ENCODE results near the gene ITCH. TPM values are rescaled to one million over a fixed set of nuclear protein-coding genes. Genes with fewer than 3 reads are reported as not detected.

Gene ITCH
- total RNA-seq (31.0 and 39.2 TPM in 2 replicates), polyA plus RNA-seq (14.3 and 17.6 TPM in 2 replicates)

GRCh38 chr20:34363062-34363464 is at the start of gene ITCH:
Gene ITCH, plus strand, starts transcription at chr20:34363273. Its CDS starts 30,539 bp downstream, at chr20:34393812.
- Histone ChIP-seq H3K4me1 (ENCODE audit: low read depth) (peaks cover 12% of the 10 kb centered on the region), H3K4me3 (peak within 1 kb of the TSS; percentile 91), H3K36me3 (no peaks in the 10 kb centered on the region), H3K27me3 (no peaks in the 10 kb centered on the region), H3K9me3 (ENCODE audit: low read depth) (no peaks in the 10 kb centered on the region), H3K27ac (peak within 1 kb of the TSS; percentile 96)
- TF ChIP-seq, protein P1, sequence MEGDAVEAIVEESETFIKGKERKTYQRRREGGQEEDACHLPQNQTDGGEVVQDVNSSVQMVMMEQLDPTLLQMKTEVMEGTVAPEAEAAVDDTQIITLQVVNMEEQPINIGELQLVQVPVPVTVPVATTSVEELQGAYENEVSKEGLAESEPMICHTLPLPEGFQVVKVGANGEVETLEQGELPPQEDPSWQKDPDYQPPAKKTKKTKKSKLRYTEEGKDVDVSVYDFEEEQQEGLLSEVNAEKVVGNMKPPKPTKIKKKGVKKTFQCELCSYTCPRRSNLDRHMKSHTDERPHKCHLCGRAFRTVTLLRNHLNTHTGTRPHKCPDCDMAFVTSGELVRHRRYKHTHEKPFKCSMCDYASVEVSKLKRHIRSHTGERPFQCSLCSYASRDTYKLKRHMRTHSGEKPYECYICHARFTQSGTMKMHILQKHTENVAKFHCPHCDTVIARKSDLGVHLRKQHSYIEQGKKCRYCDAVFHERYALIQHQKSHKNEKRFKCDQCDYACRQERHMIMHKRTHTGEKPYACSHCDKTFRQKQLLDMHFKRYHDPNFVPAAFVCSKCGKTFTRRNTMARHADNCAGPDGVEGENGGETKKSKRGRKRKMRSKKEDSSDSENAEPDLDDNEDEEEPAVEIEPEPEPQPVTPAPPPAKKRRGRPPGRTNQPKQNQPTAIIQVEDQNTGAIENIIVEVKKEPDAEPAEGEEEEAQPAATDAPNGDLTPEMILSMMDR (IDR thresholded peaks at IDR 0.05; ENCODE audit: low read depth, low read length) = no peak
- DNase-seq (ENCODE audit: low read depth in 1 of 2, low spot score in 1 of 2) = peak; percentile 95 to 98

- H3K9me3 ChIP-seq (ENCODE audit: low read depth) = no peaks in the 10 kb centered on the region
- TF ChIP-seq, protein P1 (IDR thresholded peaks at IDR 0.05; ENCODE audit: low read depth, low read length) = no peak
- DNase-seq (ENCODE audit: low read depth in 1 of 2, low spot score in 1 of 2) = no peak
- no peak overlapping the region for H3K4me3 ChIP-seq
- H3K36me3 ChIP-seq = no peaks in the 10 kb centered on the region
- H3K27ac ChIP-seq = no peak overlapping the region
- no peaks in the 10 kb centered on the region for H3K4me1 ChIP-seq (ENCODE audit: low read depth)
- H3K27me3 ChIP-seq = peaks cover 17% of the 10 kb centered on the region
These were observed 47.8 kb upstream of the ITCH start for GRCh38 chr20:34315236-34315635.

GRCh38 chr20:34316196-34316814 is 46.8 kb upstream of the ITCH start:
- Histone ChIP-seq H3K4me3 (no peak overlapping the region), H3K27ac (no peak overlapping the region), H3K9me3 (ENCODE audit: low read depth) (no peaks in the 10 kb centered on the region), H3K27me3 (peaks cover 11% of the 10 kb centered on the region), H3K36me3 (no peaks in the 10 kb centered on the region), H3K4me1 (ENCODE audit: low read depth) (no peaks in the 10 kb centered on the region)
- peak in 1 of 2 donors; percentile 27 for DNase-seq (ENCODE audit: low read depth in 1 of 2, low spot score in 1 of 2)
- TF ChIP-seq, protein P1 (IDR thresholded peaks at IDR 0.05; ENCODE audit: low read depth, low read length) = no peak

- no peak for DNase-seq (ENCODE audit: low read depth in 1 of 2, low spot score in 1 of 2)
- Histone ChIP-seq H3K27me3 (no peaks in the 10 kb centered on the region), H3K4me3 (no peak overlapping the region), H3K4me1 (ENCODE audit: low read depth) (no peaks in the 10 kb centered on the region), H3K36me3 (no peaks in the 10 kb centered on the region), H3K9me3 (ENCODE audit: low read depth) (no peaks in the 10 kb centered on the region), H3K27ac (no peak overlapping the region)
- TF ChIP-seq, protein P1 (IDR thresholded peaks at IDR 0.05; ENCODE audit: low read depth, low read length) = no peak
These were observed 44.2 kb upstream of the ITCH start for GRCh38 chr20:34318609-34319443.

DNA sequence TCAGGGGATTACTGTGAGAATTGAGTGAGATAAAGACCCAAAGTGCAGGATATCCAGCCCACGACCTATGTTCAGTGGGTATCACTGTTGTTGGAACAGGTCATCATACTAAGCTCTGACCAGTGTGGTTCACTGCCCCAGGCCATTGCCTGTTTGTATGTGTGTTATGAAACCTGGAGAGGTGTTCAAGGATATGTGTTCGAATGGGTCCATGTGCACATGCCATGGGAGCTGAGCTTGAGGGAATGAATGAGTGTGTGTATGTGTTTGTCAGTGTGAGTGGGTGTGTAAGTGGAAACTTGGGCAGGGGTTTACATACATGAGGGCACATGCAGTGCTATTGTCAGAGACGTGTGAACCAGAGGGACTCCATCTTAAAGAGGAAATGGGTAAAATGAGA is 42.2 kb upstream of the ITCH start:
- Histone ChIP-seq H3K4me3 (no peak overlapping the region), H3K27ac (no peak overlapping the region), H3K9me3 (ENCODE audit: low read depth) (no peaks in the 10 kb centered on the region), H3K4me1 (ENCODE audit: low read depth) (no peaks in the 10 kb centered on the region), H3K36me3 (no peaks in the 10 kb centered on the region), H3K27me3 (no peaks in the 10 kb centered on the region)
- no peak for DNase-seq (ENCODE audit: low read depth in 1 of 2, low spot score in 1 of 2)
- TF ChIP-seq, protein P1 (IDR thresholded peaks at IDR 0.05; ENCODE audit: low read depth, low read length) = no peak
